Endothelial cell of umbilical vein (primary cell): ENCODE measurements around the gene SLC13A5.
A peak's percentile ranks its signal among the peaks of the same experiment; 100 is the strongest.

Experiments
- CTCF ChIP-seq, 2 donors: IDR thresholded peaks; 1 replicate in 1 of 2; 2 replicates in 1 of 2; pipeline ENCODE4 v1.5.1; 2011; ENCODE audit warnings: low read length in 2 of 2, mild to moderate bottlenecking in 2 of 2, moderate library complexity in 2 of 2, control low read depth in 1 of 2, inconsistent platforms in 1 of 2, low read depth in 1 of 2; ENCODE audit not compliant: insufficient read depth in 1 of 2; ENCODE audit errors: extremely low read depth in 1 of 2
- EZH2 ChIP-seq: IDR thresholded peaks from 2 replicates; pipeline ENCODE4 v1.6.1; 2012; ENCODE audit warnings: borderline replicate concordance, low read depth, mild to moderate bottlenecking, moderate library complexity, low read length, inconsistent platforms; ENCODE audit not compliant: severe bottlenecking
- JUN ChIP-seq: IDR thresholded peaks from 2 replicates; pipeline ENCODE4 v1.6.1; 2011; ENCODE audit warnings: borderline replicate concordance, low read depth; ENCODE audit not compliant: insufficient read length, insufficient read depth
- MYC ChIP-seq: IDR thresholded peaks from one replicate; pipeline ENCODE4 v1.6.1; 2011; ENCODE audit warnings: mild to moderate bottlenecking, low read depth, low read length
- POLR2A ChIP-seq: IDR thresholded peaks from 2 replicates; pipeline ENCODE4 v1.6.1; 2012; ENCODE audit warnings: low read depth, mild to moderate bottlenecking, control low read depth, low read length
- POLR2AphosphoS5 ChIP-seq: IDR thresholded peaks from 2 replicates; pipeline ENCODE4 v1.6.1; 2012; ENCODE audit warnings: low read depth, mild to moderate bottlenecking, control low read depth, low read length, moderate library complexity; ENCODE audit not compliant: insufficient read depth
- TF ChIP-seq, protein P1 (sequence below): IDR thresholded peaks from 2 replicates; pipeline ENCODE4 v1.6.1; 2011; ENCODE audit not compliant: insufficient read depth, insufficient read length

- TF ChIP-seq EZH2 (no peak), CTCF (IDR thresholded peaks at IDR 0.05; ENCODE audit: extremely low read depth in 1 of 2, insufficient read depth in 1 of 2, low read depth in 1 of 2, low read length in 2 of 2) (peak; percentile 8 to 16), MYC (no peak), POLR2A (no peak), POLR2AphosphoS5 (no peak), JUN (no peak)
- TF ChIP-seq, protein P1, sequence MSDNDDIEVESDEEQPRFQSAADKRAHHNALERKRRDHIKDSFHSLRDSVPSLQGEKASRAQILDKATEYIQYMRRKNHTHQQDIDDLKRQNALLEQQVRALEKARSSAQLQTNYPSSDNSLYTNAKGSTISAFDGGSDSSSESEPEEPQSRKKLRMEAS = no peak
Observed at GRCh38 chr17:6749519-6749918, 36.4 kb upstream of the SLC13A5 start.
